Left lung (tissue), 10 donors: ENCODE data around the gene OLFM2. TPM values are rescaled to one million over a fixed set of nuclear protein-coding genes. Genes with fewer than 3 reads are reported as not detected.

ENCODE experiments used
- ATAC-seq: fragments of 200-7000 bp; cut with Tn5 transposase; one replicate; pipeline ENCODE4 v1.9.1; 2020; ENCODE audit warnings: moderate library complexity
- DNase-seq, 4 donors: peaks; one replicate each; pipeline ENCODE4 v3.0.0-alpha.2; 2013 to 2020
- H3K27ac ChIP-seq, 2 donors: fragments of 200-600 bp; sonication (generic) in 1 of 2; one replicate each; pipeline versions ENCODE4 v1.5.0 to v1.8.0; 2020 to 2021
- H3K27me3 ChIP-seq, 2 donors: fragments of 200-600 bp; sonication (generic) in 1 of 2; one replicate each; pipeline versions ENCODE4 v1.5.0 to v1.8.0; 2020 to 2021
- H3K36me3 ChIP-seq, 2 donors: fragments of 200-600 bp; sonication (generic) in 1 of 2; one replicate each; pipeline versions ENCODE4 v1.5.0 to v1.8.0; 2020 to 2021
- H3K4me1 ChIP-seq, 2 donors: fragments of 200-600 bp; one replicate each; pipeline ENCODE4 v1.8.0; 2021
- H3K4me3 ChIP-seq, 2 donors: fragments of 200-600 bp; sonication (generic) in 1 of 2; one replicate each; pipeline versions ENCODE4 v1.5.0 to v1.8.0; 2020 to 2021; ENCODE audit warnings: mild to moderate bottlenecking in 1 of 2
- H3K9me3 ChIP-seq, 2 donors: fragments of 200-600 bp; sonication (generic) in 1 of 2; one replicate each; pipeline versions ENCODE4 v1.5.0 to v1.8.0; 2020 to 2021
- intact Hi-C, 2 donors: fragments of 100-400 bp; cut with DNase I; formaldehyde crosslinking; loops; one replicate each; pipeline versions ENCODE4 v1.11.2 to v1.14.2; 2022
- polyA plus RNA-seq, 6 donors: library from polyadenylated mRNA; unstranded; fragments of 120-200 nt; gene quantifications; one replicate each; pipeline ENCODE4 v1.2.1, GENCODE V29; 2013; ENCODE audit not compliant: insufficient read length in 6 of 6
- total RNA-seq, 2 donors: library from RNA; stranded (reverse); fragmentation: NEBNext Ultra II Directional; extraction: Animal tissue kit (Norgen Biotek cat#: 25700); gene quantifications; one replicate each; pipeline ENCODE4 v1.2.1, GENCODE V29; 2021
- TF ChIP-seq, protein P1 (sequence below), 2 donors: fragments of 200-600 bp; sonication (generic) in 1 of 2; IDR thresholded peaks; one replicate each; pipeline versions ENCODE4 v1.5.0 to v1.8.0; 2021; ENCODE audit warnings: antibody characterized with exemption in 2 of 2
- donor health status: DM: no; HTN: yes; CAD: no.
- donor health status: DM: no; HTN: no; CAD: no.

OLFM2 gene
- total and polyA plus RNA-seq, 8 donors: 7.6 to 33.9 (median 27.8) TPM

DNA sequence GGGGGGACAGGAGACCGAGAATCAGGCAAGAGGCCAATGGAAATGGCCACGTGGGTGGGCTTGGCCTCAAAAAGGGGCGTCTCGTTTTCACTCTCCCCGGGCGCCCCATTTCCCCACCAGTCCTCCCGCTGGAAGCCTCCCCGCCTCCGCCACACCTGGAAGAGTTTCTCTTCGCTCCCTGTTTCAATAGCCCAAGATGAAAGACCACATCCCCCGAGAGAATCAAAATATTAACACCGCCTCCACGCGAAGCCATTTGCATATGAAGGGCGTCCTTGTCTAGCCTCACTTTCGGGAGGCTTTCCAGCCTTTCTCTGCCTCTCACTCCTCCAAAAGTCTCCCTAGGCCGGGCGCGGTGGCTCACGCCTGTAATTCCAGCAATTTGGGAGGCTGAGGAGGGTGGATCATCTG lies 691 bp upstream of the OLFM2 start:
- Histone ChIP-seq H3K4me1 (peaks cover 0 to 15% of the 10 kb centered on the region in 2 donors), H3K27me3 (peaks cover 30 to 84% of the 10 kb centered on the region in 2 donors), H3K9me3 (peaks cover 0 to 4% of the 10 kb centered on the region in 2 donors), H3K36me3 (no peaks in the 10 kb centered on the region), H3K4me3 (no peak overlapping the region), H3K27ac (no peak overlapping the region)
- DNase-seq: no peak
- TF ChIP-seq, protein P1, sequence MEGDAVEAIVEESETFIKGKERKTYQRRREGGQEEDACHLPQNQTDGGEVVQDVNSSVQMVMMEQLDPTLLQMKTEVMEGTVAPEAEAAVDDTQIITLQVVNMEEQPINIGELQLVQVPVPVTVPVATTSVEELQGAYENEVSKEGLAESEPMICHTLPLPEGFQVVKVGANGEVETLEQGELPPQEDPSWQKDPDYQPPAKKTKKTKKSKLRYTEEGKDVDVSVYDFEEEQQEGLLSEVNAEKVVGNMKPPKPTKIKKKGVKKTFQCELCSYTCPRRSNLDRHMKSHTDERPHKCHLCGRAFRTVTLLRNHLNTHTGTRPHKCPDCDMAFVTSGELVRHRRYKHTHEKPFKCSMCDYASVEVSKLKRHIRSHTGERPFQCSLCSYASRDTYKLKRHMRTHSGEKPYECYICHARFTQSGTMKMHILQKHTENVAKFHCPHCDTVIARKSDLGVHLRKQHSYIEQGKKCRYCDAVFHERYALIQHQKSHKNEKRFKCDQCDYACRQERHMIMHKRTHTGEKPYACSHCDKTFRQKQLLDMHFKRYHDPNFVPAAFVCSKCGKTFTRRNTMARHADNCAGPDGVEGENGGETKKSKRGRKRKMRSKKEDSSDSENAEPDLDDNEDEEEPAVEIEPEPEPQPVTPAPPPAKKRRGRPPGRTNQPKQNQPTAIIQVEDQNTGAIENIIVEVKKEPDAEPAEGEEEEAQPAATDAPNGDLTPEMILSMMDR (IDR thresholded peaks at IDR 0.05): no peak
- no peak for ATAC-seq
- intact Hi-C loops: no loop called here

DNA sequence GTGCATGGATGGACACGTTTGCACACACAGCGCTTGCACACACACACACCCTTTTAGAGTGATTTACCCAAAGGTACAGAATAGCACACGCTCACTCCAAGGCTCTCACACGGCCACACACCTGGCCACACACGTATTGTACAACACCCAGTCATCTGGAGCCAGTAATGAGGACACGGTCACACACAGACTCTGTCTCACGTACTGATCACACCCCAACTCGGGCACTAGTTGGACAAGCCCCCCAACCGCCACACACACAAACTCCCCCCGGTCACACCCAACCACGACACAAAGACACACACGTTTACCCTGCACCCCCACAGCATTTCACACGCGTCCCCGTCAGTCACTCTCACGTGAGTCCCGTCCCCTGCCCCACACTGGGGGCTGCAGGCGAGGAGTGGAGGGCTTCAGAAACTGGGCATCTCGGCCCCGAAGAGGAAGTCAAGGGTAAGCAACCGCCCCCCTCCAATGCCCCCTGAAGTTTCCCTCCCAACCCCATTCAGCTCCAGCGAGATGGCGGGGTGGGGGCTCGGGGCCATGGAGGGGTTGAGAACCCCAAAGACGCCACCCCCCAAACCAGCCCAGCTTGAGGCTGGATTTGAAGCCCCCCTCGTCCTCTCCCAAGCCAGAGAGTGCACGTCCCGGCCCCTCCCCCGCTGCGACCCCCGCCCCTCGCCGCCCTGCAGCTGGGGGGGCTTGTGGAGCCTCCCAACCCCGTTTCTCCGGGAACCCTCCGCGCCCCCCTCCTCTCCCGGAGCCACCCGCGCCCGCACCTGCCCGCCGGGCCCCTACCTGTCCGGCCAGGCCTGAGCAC lies 599 bp downstream of the OLFM2 start:
- Histone ChIP-seq H3K4me3 (peak overlapping the region in 1 of 2 donors; percentile 9), H3K27ac (no peak overlapping the region), H3K4me1 (peaks cover 5 to 15% of the 10 kb centered on the region in 2 donors), H3K27me3 (peaks cover 30 to 94% of the 10 kb centered on the region in 2 donors), H3K36me3 (no peaks in the 10 kb centered on the region), H3K9me3 (no peaks in the 10 kb centered on the region)
- intact Hi-C loops: no loop called here
- DNase-seq: no peak
- TF ChIP-seq, protein P1 (IDR thresholded peaks at IDR 0.05): no peak
- no peak for ATAC-seq

DNA sequence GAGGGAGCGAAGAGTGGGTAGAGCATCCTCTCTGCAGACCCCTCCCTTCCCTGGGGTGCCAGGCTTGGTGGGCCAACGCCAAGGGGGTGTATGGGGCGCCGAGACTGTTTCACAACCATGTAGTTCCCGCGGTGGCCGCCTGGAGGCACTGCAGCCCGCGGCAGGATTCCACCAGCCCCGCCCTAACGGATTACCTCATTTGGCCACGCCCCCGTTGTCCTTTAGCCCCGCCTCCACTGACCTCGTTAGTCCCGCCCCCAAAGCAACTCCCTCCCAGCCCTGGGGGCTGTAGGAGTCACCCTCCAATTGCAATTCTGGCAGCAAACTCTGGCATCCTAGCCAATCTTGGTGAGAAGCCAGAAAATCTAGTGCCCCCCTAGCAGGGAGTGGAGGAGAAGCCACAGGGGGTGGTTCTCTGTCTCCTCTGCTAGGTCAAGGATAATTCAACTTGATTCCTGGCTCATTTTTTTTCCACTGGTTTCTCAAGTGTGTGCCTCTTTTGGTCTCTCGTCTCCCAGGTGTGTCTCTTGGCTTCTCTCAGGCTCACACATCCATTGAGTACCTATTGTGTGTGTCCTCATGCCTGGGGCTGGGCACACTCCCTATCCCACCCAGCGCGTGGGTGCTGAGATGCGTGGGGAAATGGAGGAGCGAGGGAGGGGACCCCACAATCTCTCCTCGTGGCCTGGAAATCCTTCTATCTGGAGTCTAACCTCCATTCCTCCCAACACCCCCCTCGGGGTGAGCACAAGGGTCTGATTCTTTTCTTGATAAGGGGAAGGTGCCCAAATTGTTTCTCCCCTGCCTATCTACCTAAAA lies 2.0 kb downstream of the OLFM2 start:
- H3K4me3 ChIP-seq: no peak overlapping the region
- intact Hi-C loops: loop anchor here in 1 of 2 donors (5.0 kb wide), 1 partner anchor 98 kb away; no protein-coding TSS in a partner anchor
- peak; percentile 83 for ATAC-seq

DNA sequence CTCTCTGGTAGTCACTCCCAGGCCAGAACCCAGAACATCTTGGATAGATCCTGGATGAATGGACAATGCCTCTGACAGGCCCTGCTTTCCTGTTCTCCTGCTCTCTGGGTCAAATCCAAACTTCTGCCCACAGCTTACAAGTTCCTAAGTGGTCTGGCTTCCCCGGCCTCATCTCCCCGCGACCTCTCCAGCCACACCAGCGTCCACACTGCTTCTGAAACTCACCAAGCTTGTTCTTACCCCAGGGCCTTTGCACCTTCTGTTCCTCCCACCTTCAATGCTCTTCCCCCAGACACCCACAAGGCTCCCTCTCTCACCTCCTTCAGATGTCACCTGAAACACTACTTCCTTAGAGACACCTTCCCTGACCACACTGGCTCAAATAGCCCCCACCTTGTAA lies 3.5 kb downstream of the OLFM2 start:
- H3K4me1 ChIP-seq: peaks cover 6 to 15% of the 10 kb centered on the region in 2 donors
- no peak overlapping the region for H3K4me3 ChIP-seq
- ATAC-seq (no peak), DNase-seq (no peak)
- no peaks in the 10 kb centered on the region for H3K36me3 ChIP-seq
- no peaks in the 10 kb centered on the region for H3K9me3 ChIP-seq
- TF ChIP-seq, protein P1 (IDR thresholded peaks at IDR 0.05): no peak
- H3K27me3 ChIP-seq: peaks cover 30 to 69% of the 10 kb centered on the region in 2 donors
- no peak overlapping the region for H3K27ac ChIP-seq
- intact Hi-C loops: loop anchor here in 1 of 2 donors (5.0 kb wide), 1 partner anchor 99 kb away; no protein-coding TSS in a partner anchor

More for the DNA sequence above, 2.0 kb downstream of the OLFM2 start:
- TF ChIP-seq, protein P1 (IDR thresholded peaks at IDR 0.05): peak; percentile 70 to 72
- no peak overlapping the region for H3K27ac ChIP-seq
- peaks cover 30 to 84% of the 10 kb centered on the region in 2 donors for H3K27me3 ChIP-seq
- H3K4me1 ChIP-seq: peaks cover 6 to 15% of the 10 kb centered on the region in 2 donors
- DNase-seq: peak in 3 of 4 donors; percentile 47 to 86 (median 47)
- H3K9me3 ChIP-seq: no peaks in the 10 kb centered on the region
- no peaks in the 10 kb centered on the region for H3K36me3 ChIP-seq
